Prostate gland (tissue), 2 donors: ENCODE results near the gene HOOK2.

Source experiments
- POLR2AphosphoS5 ChIP-seq: sonication (generic); formaldehyde crosslinking; IDR thresholded peaks from one replicate; pipeline ENCODE4 v1.6.1; 2017; ENCODE audit warnings: antibody characterized with exemption
- TF ChIP-seq, protein P1 (sequence below), 4 experiments: fragments of 200-600 bp in 2 of 4; fragments of 450-650 bp in 2 of 4; sonication (generic) in 2 of 4; IDR thresholded peaks; 1 replicate in 3 of 4; 2 replicates in 1 of 4; pipeline ENCODE4 v1.5.1; 2016 to 2019; ENCODE audit warnings: antibody characterized with exemption in 4 of 4, mild to moderate bottlenecking in 2 of 4, moderate library complexity in 2 of 4

DNA sequence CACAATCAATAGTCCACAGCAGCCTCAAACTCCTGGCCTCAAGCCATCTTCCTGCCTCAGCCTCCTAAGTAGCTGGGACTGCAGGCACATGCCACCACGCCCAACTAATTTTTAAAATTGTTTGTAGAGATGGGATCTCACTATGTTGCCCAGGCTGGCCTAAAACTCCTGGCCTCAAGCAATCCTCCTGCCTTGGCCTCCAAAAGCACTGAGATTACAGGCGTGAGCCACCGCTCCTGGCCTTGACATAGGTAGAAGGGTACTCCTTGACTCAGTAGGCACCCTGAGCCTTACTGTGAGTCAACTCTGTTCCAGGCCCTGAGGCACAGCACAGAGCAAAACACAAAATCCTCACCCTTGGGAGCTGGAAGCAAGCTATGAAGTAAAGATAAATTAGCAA is 59.4 kb downstream of the HOOK2 start:
- TF ChIP-seq, protein P1, sequence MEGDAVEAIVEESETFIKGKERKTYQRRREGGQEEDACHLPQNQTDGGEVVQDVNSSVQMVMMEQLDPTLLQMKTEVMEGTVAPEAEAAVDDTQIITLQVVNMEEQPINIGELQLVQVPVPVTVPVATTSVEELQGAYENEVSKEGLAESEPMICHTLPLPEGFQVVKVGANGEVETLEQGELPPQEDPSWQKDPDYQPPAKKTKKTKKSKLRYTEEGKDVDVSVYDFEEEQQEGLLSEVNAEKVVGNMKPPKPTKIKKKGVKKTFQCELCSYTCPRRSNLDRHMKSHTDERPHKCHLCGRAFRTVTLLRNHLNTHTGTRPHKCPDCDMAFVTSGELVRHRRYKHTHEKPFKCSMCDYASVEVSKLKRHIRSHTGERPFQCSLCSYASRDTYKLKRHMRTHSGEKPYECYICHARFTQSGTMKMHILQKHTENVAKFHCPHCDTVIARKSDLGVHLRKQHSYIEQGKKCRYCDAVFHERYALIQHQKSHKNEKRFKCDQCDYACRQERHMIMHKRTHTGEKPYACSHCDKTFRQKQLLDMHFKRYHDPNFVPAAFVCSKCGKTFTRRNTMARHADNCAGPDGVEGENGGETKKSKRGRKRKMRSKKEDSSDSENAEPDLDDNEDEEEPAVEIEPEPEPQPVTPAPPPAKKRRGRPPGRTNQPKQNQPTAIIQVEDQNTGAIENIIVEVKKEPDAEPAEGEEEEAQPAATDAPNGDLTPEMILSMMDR (IDR thresholded peaks at IDR 0.05): no peak
- no peak for TF ChIP-seq POLR2AphosphoS5
